ENCODE results near the gene RCOR3. TPM values are rescaled to one million over a fixed set of nuclear protein-coding genes. Genes with fewer than 3 reads are reported as not detected.

RCOR3 gene
- total and polyA plus RNA-seq, 10 of the 15 experiments (the other 5 are each of a cell fraction or from before 2014, with no cell fraction given), result 8.0 to 55.0 (median 25.1) TPM

DNA sequence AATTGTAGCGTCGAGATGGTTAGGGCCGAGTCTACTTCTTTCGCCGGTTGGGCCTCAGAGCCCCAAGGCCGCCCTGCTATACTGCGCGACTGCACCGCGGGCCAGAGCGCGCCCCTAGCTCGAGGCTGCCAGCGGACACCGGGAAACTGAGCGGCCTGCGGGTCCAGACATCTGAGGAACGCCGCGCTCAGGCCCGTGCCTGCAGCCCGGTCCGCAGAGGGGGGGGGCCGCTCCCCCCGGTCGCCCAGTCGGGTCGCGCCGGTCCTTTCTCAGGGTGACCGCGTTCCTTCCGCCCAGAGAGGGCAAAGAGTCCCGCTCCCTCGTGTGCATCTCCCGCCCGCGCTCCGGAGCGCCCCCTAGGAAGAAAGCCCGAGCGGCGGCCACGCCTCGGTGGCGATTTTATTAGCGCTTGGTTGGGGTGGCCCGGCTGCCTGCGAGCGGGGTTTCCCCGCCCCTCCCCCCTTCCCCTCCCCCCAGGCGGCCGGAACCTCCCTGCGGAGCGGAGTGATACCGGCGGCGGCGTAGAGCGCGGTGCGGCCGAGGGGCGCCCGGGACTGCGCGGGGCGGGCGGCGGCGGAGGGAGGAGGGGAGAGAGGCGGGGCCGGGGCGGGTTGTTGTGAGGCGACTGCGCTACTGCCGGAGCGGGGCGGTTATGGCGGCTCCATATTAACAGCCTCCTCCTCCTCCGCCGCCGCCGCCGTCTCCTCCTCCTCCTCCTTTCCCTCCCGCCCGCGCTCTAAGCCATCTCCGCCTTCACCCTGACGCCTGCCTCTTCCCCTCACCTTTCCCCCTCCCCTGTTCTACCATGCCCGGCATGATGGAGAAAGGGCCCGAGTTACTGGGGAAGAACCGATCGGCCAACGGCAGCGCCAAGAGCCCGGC, at the start of gene RCOR3 (continued):
- no peak for TF ChIP-seq CBX5 (IDR thresholded peaks at IDR 0.05; ENCODE audit: low read depth)
- TF ChIP-seq MYB (IDR thresholded peaks at IDR 0.05; ENCODE audit: borderline replicate concordance, low read depth, low read length), result no peak
- TF ChIP-seq NFYA (IDR thresholded peaks at IDR 0.05; ENCODE audit: borderline replicate concordance, low read depth, low read length), result no peak
- TF ChIP-seq, protein P1, sequence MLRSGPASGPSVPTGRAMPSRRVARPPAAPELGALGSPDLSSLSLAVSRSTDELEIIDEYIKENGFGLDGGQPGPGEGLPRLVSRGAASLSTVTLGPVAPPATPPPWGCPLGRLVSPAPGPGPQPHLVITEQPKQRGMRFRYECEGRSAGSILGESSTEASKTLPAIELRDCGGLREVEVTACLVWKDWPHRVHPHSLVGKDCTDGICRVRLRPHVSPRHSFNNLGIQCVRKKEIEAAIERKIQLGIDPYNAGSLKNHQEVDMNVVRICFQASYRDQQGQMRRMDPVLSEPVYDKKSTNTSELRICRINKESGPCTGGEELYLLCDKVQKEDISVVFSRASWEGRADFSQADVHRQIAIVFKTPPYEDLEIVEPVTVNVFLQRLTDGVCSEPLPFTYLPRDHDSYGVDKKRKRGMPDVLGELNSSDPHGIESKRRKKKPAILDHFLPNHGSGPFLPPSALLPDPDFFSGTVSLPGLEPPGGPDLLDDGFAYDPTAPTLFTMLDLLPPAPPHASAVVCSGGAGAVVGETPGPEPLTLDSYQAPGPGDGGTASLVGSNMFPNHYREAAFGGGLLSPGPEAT (IDR thresholded peaks at IDR 0.05; ENCODE audit: low read depth), result no peak
- TF ChIP-seq HDAC6 (IDR thresholded peaks at IDR 0.05; ENCODE audit: unreplicated experiment), result no peak
- TF ChIP-seq GABPA (IDR thresholded peaks at IDR 0.05; ENCODE audit: low read depth), result no peak
- peak; percentile 78 for TF ChIP-seq POLR2A (IDR thresholded peaks at IDR 0.05; ENCODE audit: low read depth, low read length)
- TF ChIP-seq, protein P2, sequence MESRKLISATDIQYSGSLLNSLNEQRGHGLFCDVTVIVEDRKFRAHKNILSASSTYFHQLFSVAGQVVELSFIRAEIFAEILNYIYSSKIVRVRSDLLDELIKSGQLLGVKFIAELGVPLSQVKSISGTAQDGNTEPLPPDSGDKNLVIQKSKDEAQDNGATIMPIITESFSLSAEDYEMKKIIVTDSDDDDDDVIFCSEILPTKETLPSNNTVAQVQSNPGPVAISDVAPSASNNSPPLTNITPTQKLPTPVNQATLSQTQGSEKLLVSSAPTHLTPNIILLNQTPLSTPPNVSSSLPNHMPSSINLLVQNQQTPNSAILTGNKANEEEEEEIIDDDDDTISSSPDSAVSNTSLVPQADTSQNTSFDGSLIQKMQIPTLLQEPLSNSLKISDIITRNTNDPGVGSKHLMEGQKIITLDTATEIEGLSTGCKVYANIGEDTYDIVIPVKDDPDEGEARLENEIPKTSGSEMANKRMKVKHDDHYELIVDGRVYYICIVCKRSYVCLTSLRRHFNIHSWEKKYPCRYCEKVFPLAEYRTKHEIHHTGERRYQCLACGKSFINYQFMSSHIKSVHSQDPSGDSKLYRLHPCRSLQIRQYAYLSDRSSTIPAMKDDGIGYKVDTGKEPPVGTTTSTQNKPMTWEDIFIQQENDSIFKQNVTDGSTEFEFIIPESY (IDR thresholded peaks at IDR 0.05), result no peak
- TF ChIP-seq ZZZ3 (IDR thresholded peaks at IDR 0.05; ENCODE audit: control insufficient read depth, insufficient read length, low read depth), result no peak
- TF ChIP-seq BMI1 (IDR thresholded peaks at IDR 0.05; ENCODE audit: borderline replicate concordance), result no peak
- TF ChIP-seq, protein P3, sequence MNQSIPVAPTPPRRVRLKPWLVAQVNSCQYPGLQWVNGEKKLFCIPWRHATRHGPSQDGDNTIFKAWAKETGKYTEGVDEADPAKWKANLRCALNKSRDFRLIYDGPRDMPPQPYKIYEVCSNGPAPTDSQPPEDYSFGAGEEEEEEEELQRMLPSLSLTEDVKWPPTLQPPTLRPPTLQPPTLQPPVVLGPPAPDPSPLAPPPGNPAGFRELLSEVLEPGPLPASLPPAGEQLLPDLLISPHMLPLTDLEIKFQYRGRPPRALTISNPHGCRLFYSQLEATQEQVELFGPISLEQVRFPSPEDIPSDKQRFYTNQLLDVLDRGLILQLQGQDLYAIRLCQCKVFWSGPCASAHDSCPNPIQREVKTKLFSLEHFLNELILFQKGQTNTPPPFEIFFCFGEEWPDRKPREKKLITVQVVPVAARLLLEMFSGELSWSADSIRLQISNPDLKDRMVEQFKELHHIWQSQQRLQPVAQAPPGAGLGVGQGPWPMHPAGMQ (IDR thresholded peaks at IDR 0.05; ENCODE audit: borderline replicate concordance), result no peak
- TF ChIP-seq MTA2 (IDR thresholded peaks at IDR 0.05; ENCODE audit: low read depth), result 0 out of 2 replicates have a peak, but pooled peaks have one; percentile 19
- TF ChIP-seq, protein P4, sequence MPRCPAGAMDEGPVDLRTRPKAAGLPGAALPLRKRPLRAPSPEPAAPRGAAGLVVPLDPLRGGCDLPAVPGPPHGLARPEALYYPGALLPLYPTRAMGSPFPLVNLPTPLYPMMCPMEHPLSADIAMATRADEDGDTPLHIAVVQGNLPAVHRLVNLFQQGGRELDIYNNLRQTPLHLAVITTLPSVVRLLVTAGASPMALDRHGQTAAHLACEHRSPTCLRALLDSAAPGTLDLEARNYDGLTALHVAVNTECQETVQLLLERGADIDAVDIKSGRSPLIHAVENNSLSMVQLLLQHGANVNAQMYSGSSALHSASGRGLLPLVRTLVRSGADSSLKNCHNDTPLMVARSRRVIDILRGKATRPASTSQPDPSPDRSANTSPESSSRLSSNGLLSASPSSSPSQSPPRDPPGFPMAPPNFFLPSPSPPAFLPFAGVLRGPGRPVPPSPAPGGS (IDR thresholded peaks at IDR 0.05; ENCODE audit: borderline replicate concordance, insufficient read depth, low read depth, low read length, poor library complexity, severe bottlenecking), result peak; percentile 37
- TF ChIP-seq NBN (IDR thresholded peaks at IDR 0.05), result peak; percentile 68
- TF ChIP-seq PAX5 (IDR thresholded peaks at IDR 0.05; ENCODE audit: borderline replicate concordance, low read depth, low read length), result peak; percentile 92
- TF ChIP-seq, protein P5, sequence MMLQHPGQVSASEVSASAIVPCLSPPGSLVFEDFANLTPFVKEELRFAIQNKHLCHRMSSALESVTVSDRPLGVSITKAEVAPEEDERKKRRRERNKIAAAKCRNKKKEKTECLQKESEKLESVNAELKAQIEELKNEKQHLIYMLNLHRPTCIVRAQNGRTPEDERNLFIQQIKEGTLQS (IDR thresholded peaks at IDR 0.05; ENCODE audit: borderline replicate concordance, extremely low read depth, low read depth, low read length), result no peak
- TF ChIP-seq, protein P6, sequence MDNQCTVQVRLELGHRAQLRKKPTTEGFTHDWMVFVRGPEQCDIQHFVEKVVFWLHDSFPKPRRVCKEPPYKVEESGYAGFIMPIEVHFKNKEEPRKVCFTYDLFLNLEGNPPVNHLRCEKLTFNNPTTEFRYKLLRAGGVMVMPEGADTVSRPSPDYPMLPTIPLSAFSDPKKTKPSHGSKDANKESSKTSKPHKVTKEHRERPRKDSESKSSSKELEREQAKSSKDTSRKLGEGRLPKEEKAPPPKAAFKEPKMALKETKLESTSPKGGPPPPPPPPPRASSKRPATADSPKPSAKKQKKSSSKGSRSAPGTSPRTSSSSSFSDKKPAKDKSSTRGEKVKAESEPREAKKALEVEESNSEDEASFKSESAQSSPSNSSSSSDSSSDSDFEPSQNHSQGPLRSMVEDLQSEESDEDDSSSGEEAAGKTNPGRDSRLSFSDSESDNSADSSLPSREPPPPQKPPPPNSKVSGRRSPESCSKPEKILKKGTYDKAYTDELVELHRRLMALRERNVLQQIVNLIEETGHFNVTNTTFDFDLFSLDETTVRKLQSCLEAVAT (IDR thresholded peaks at IDR 0.05), result no peak
- TF ChIP-seq ZNF207 (IDR thresholded peaks at IDR 0.05; ENCODE audit: borderline replicate concordance), result peak; percentile 84; the same call in 1 of the 2 replicates
- TF ChIP-seq TAF1 (IDR thresholded peaks at IDR 0.05; ENCODE audit: borderline replicate concordance, low read depth, low read length), result peak; percentile 74
- no peak for TF ChIP-seq ZNF384 (IDR thresholded peaks at IDR 0.05; ENCODE audit: borderline replicate concordance, low read depth, low read length)

All from GM12878 (cell line).